Kidney (tissue), 14 donors: ENCODE data around the gene TMEM119. TPM values are rescaled to one million over a fixed set of nuclear protein-coding genes. Genes with fewer than 3 reads are reported as not detected.

ENCODE experiments used
- DNase-seq, 5 donors: peaks; one replicate each; pipeline ENCODE4 v3.0.0-alpha.2; 2013 to 2020
- FAIRE-seq: peaks from 2 replicates; lab custom pipeline; 2012; peaks lifted over from hg19 to GRCh38; lab: Jason Lieb, UNC
- H3K27ac ChIP-seq, 2 donors: one replicate each; pipeline ENCODE4 v1.7.0; 2013; ENCODE audit warnings: low read depth in 2 of 2, low read length in 2 of 2, inconsistent platforms in 1 of 2
- H3K27me3 ChIP-seq: one replicate; pipeline ENCODE4 v1.7.1; 2013; ENCODE audit warnings: low read length, inconsistent platforms; ENCODE audit not compliant: control insufficient read depth, insufficient read depth
- H3K36me3 ChIP-seq, 3 donors: one replicate each; pipeline versions ENCODE4 v1.7.0 to v1.7.1; 2013; ENCODE audit warnings: low read length in 3 of 3, control low read depth in 1 of 3, inconsistent platforms in 1 of 3; ENCODE audit not compliant: insufficient read depth in 3 of 3, control insufficient read depth in 2 of 3
- H3K4me1 ChIP-seq, 3 donors: one replicate each; pipeline versions ENCODE4 v1.7.0 to v1.7.1; 2013; ENCODE audit warnings: low read length in 3 of 3, inconsistent platforms in 1 of 3, low read depth in 1 of 3; ENCODE audit not compliant: control insufficient read depth in 2 of 3, insufficient read depth in 2 of 3
- H3K4me3 ChIP-seq, 3 donors: one replicate each; pipeline versions ENCODE4 v1.7.0 to v1.8.1; 2013; ENCODE audit warnings: low read length in 3 of 3, control low read depth in 1 of 3, inconsistent platforms in 1 of 3
- H3K9ac ChIP-seq, 3 donors: one replicate each; pipeline versions ENCODE4 v1.7.0 to v1.7.1; 2013; ENCODE audit warnings: low read length in 3 of 3, control low read depth in 1 of 3, inconsistent platforms in 1 of 3
- H3K9me3 ChIP-seq, 3 donors: one replicate each; pipeline versions ENCODE4 v1.7.0 to v1.7.1; 2013; ENCODE audit warnings: low read length in 3 of 3, control low read depth in 1 of 3, inconsistent platforms in 1 of 3; ENCODE audit not compliant: control insufficient read depth in 2 of 3, insufficient read depth in 1 of 3
- intact Hi-C: fragments of 100-400 bp; cut with DNase I; formaldehyde crosslinking; loops from one replicate; pipeline ENCODE4 v1.11.1; 2022
- polyA plus RNA-seq: library from polyadenylated mRNA; stranded (reverse); fragments of 350-450 nt; fragmentation: Illumina TruSeq; extraction: RNeasy Lipid Tissue Mini Kit (QIAGEN cat#74804); gene quantifications from one replicate; pipeline ENCODE4 v1.2.3, GENCODE V29; 2014; ENCODE audit warnings: low read depth, low replicate concordance; ENCODE audit not compliant: insufficient read depth
- total RNA-seq: library from RNA; stranded (reverse); fragmentation: NEBNext Ultra II Directional; extraction: Animal tissue kit (Norgen Biotek cat#: 25700); gene quantifications from one replicate; pipeline ENCODE4 v1.2.1, GENCODE V29; 2021
- TF ChIP-seq, protein P1 (sequence below): IDR thresholded peaks from 3 replicates; pipeline ENCODE4 v1.5.1; 2012; ENCODE audit warnings: mild to moderate bottlenecking, moderate library complexity, borderline replicate concordance; ENCODE audit not compliant: insufficient read depth; ENCODE audit errors: extremely low read depth
- donor health status: control.
- donor health status: control.
- donor health status: control.
- donor health status: control.
- donor health status: control.
- donor health status: DM: yes; HTN: yes; CAD: no.
- donor health status: Normal renal cell carcinoma (clear cell type).

Gene TMEM119
- total and polyA plus RNA-seq, 2 donors from 2014 or later: 4.1 to 15.8 TPM

DNA sequence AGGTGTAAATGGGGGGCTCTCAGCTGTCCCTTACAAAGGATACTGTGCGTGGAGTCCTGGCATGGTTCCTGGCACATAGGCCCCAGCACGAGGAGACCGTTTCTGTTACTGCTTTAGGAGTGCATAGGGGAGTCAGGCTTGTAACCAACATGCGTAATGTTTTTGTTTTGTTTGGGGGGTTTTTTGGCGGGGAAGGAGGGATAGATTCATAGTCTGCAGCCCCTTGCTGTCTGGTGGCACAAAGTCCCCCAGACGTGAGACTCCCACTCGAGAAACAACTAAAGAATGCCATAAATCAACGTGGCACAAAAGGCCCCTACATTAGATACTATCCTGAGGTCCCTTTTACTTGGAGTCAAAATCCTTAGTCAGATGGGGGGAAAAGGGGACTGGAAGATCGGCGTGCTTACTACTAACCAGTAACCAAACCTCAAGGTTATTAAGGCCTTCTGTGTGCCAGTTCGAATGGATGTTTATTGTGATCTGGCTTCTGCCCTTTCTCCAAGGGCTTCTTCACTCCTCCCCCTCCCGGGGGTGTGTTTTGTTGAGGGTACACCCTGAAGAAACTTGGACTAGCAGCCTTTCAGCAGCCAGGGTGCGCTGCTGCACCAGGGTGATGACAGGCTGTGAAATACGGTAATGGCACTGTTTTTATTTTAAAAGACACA is 34.6 kb downstream of the TMEM119 start:
- Histone ChIP-seq H3K4me3 (peak overlapping the region; percentile 75 to 92 (median 87)), H3K36me3 (peaks cover 10 to 37% (median 31%) of the 10 kb centered on the region in 3 donors), H3K9ac (peak overlapping the region; percentile 64 to 97 (median 88)), H3K9me3 (no peaks in the 10 kb centered on the region), H3K27ac (peak overlapping the region; percentile 85 to 86), H3K27me3 (no peaks in the 10 kb centered on the region), H3K4me1 (peaks cover 0 to 41% (median 37%) of the 10 kb centered on the region in 3 donors)
- DNase-seq (peak; percentile 84 to 95 (median 89)), FAIRE-seq (no peak)
- TF ChIP-seq, protein P1, sequence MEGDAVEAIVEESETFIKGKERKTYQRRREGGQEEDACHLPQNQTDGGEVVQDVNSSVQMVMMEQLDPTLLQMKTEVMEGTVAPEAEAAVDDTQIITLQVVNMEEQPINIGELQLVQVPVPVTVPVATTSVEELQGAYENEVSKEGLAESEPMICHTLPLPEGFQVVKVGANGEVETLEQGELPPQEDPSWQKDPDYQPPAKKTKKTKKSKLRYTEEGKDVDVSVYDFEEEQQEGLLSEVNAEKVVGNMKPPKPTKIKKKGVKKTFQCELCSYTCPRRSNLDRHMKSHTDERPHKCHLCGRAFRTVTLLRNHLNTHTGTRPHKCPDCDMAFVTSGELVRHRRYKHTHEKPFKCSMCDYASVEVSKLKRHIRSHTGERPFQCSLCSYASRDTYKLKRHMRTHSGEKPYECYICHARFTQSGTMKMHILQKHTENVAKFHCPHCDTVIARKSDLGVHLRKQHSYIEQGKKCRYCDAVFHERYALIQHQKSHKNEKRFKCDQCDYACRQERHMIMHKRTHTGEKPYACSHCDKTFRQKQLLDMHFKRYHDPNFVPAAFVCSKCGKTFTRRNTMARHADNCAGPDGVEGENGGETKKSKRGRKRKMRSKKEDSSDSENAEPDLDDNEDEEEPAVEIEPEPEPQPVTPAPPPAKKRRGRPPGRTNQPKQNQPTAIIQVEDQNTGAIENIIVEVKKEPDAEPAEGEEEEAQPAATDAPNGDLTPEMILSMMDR: peak; percentile 87
- intact Hi-C loops: no loop called here

DNA sequence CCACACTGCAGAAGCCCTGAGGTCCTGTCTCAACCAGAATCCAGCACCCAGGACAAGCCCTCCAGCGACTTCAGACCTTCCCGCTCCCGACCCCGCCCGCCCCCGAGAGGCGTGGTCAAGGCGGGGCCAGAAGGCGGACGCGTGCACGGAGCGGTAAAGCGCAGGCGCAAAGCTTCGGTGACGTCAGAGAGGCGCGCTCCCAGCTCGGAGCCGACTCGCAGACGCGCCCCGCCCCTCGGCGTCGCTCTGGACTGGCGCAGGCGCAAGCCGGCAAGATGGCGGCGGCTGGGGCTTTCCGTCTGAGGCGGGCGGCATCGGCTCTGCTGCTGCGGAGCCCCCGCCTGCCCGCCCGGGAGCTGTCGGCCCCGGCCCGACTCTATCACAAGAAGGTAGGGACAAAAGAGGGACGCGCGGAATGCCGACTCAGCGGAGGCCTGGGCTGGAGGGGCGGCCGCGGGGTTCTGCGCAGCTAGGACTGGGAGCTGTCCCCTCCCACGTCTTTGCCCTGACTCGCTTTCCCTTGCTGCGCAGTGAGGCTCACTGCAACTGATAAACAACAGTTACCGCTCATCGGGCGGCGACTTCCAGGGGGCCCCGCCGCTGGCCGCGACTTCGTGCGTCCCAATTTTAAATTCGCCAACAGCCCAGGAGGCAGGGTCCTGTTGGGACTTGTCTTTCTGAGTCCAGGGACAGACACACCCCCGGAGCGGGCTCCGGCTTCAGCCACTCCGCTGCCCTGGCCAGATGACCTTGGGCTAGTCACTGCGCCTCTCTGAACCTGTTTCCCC is 35.3 kb downstream of the TMEM119 start, which contains the start of gene ISCU:
Gene ISCU, plus strand, starts transcription at position 249 of the 788 bp plus-strand sequence. Its CDS starts 27 bp downstream, at position 276.
- TF ChIP-seq, protein P1: no peak
- peak within 1 kb of the TSS; percentile 92 to 99 (median 98) for H3K4me3 ChIP-seq
- H3K4me1 ChIP-seq: peaks cover 0 to 41% (median 34%) of the 10 kb centered on the region in 3 donors
- no peaks in the 10 kb centered on the region for H3K9me3 ChIP-seq
- DNase-seq (peak; percentile 99 to 100 (median 99)), FAIRE-seq (no peak)
- intact Hi-C loops: no loop called here
- peak within 1 kb of the TSS; percentile 88 to 99 (median 97) for H3K9ac ChIP-seq
- H3K27ac ChIP-seq: peak within 1 kb of the TSS; percentile 92 to 97
- peaks cover 10 to 32% (median 28%) of the 10 kb centered on the region in 3 donors for H3K36me3 ChIP-seq
- no peaks in the 10 kb centered on the region for H3K27me3 ChIP-seq

DNA sequence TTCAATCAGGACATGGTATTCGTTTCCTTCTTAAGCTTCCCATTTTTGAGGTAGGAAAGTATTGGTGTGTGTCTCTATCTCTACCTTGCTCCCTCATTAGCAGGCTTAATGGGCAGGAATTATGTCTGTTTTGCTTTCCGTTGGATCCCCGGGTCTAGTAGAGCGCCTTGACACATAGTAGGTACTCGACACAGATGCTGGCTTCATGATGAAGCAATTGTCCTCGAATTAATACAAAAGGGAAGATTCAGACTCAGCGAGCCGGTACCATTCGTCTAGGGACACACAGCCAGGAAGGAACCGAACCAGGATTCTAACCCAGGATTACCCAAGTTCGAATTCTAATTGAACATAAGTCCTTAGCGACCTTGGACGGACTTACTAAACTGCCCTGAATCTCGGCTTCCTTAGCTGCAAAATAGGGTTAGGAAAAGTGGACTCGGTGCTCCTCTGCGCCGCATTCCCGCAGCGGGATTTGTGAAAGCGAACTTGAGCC is 36.0 kb downstream of the TMEM119 start:
- Histone ChIP-seq H3K9ac (peak overlapping the region; percentile 37 to 99 (median 95)), H3K4me1 (peaks cover 0 to 36% (median 28%) of the 10 kb centered on the region in 3 donors), H3K4me3 (peak overlapping the region; percentile 83 to 99 (median 98)), H3K27me3 (no peaks in the 10 kb centered on the region), H3K27ac (peak overlapping the region; percentile 92 to 97), H3K36me3 (peaks cover 10 to 26% (median 22%) of the 10 kb centered on the region in 3 donors), H3K9me3 (no peaks in the 10 kb centered on the region)
- DNase-seq (no peak), FAIRE-seq (no peak)
- intact Hi-C loops: no loop called here
- TF ChIP-seq, protein P1: no peak
